ENCODE data around the gene SCN2B. TPM values are rescaled to one million over a fixed set of nuclear protein-coding genes. Genes with fewer than 3 reads are reported as not detected.

SCN2B gene
- total and polyA plus RNA-seq, 2 of the 4 experiments (the other 2 are of a cell fraction), result under 0.01 to 0.05 TPM

DNA sequence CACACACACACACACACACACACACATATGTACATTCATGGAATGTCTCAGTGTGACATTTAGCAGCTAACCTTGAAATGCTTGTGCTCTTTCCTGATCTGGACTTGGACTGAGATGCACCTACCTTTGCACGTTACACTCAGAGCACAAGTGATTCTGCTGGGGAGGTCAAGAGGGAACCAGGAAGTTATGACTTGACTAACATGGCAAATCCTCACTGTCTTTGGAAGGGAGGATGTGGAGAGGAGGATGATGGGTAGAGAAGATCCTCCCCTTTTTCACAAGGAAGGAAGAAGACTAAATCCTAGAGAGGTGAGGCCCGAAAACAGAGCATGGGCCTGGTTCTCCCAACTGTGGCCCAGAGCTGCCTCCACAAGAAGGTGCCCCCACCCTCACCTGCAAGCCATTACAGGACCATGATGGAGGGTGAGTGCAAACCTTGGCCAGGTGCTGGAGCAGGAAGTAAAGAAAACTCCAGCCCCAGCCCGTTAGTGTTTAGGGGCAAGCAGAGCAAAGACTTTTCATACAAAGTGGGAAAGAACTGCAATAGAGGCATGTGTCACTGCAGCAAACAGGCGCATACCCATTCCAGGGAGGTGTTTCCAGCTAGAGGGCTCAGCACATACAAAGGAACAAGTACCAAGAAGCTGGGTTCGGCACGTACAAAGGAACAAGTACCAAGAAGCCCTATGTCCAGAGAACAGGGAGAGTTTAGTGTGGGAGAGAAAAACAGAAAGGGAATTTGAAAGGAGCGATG lies 50.2 kb downstream of the SCN2B start:
- ChIA-PET POLR2A (ENCODE audit: unreplicated experiment) (no interaction called here), CTCF (no interaction called here)
- Histone ChIP-seq H2AK9ac (replicated peaks; ENCODE audit: low read depth, low read length, poor library complexity) (no peak overlapping the region), H2BK5ac (ENCODE audit: low read depth, low read length, poor library complexity, severe bottlenecking) (no peak overlapping the region), H3K4me3 (ENCODE audit: insufficient read depth, low read depth, low read length) (no peak overlapping the region), H4K5ac (ENCODE audit: low read depth, low read length) (no peak overlapping the region), H2BK15ac (ENCODE audit: low read depth, low read length) (no peak overlapping the region), H3K4ac (ENCODE audit: low read depth, low read length) (no peak overlapping the region), H3K23ac (ENCODE audit: low read depth, low read length) (no peak overlapping the region), H3K4me2 (ENCODE audit: low read depth, low read length) (no peak overlapping the region), H2AK5ac (ENCODE audit: low read depth, low read length) (no peak overlapping the region), H4K8ac (ENCODE audit: low read depth in 2 of 2, low read length in 2 of 2) (no peak overlapping the region), H3K9me3 (ENCODE audit: control insufficient read depth, insufficient read depth, low read length) (no peaks in the 10 kb centered on the region), H3K9ac (ENCODE audit: low read depth, low read length) (no peak overlapping the region), H3K56ac (ENCODE audit: extremely low read depth, insufficient read depth, low read length) (no peak overlapping the region), H3K27ac (ENCODE audit: insufficient read depth, low read length) (no peak overlapping the region), H2BK120ac (ENCODE audit: low read depth, low read length) (no peak overlapping the region), H3K36me3 (ENCODE audit: control insufficient read depth, insufficient read depth, low read length) (no peaks in the 10 kb centered on the region), H3K4me1 (ENCODE audit: control insufficient read depth, insufficient read depth, low read length) (no peaks in the 10 kb centered on the region), H4K91ac (ENCODE audit: insufficient read depth, low read depth, low read length) (no peak overlapping the region), H4K20me1 (ENCODE audit: insufficient read depth, low read length) (no peaks in the 10 kb centered on the region), H2BK20ac (ENCODE audit: low read depth, low read length) (no peak overlapping the region), H3K9me1 (ENCODE audit: insufficient read depth, low read length) (no peaks in the 10 kb centered on the region), H3K79me1 (ENCODE audit: low read depth in 1 of 2, low read length in 2 of 2) (no peaks in the 10 kb centered on the region), H3K14ac (replicated peaks; ENCODE audit: low read depth, low read length) (no peak overlapping the region), H3K27me3 (ENCODE audit: control insufficient read depth, insufficient read depth, low read length) (no peaks in the 10 kb centered on the region; the same call in 1 of the 2 replicates), H2AFZ (replicated peaks; ENCODE audit: low read length, poor library complexity) (no peak overlapping the region), H3K18ac (ENCODE audit: low read depth, low read length) (no peak overlapping the region)
- intact Hi-C loops (cut with micrococcal nuclease) (no loop called here), dilution Hi-C loops (cut with HindIII; ENCODE audit: low sequenced_read_pairs, unreplicated experiment) (no loop called here), in situ Hi-C loops (cut with MboI; ENCODE audit: low sequenced_read_pairs) (no loop called here)
- no peak for DNase-seq
- WGBS, 2 experiments (ENCODE audit: extremely low coverage in 2 of 2, insufficient read length in 1 of 2), result 100% methylated on average over 1 of the region's 7 CpGs; no CpG with 5 or more reads in 1 of the 2 experiments
- TF ChIP-seq MAZ (IDR thresholded peaks at IDR 0.05; ENCODE audit: borderline replicate concordance, low read depth, low read length) (no peak), MXI1 (IDR thresholded peaks at IDR 0.05; ENCODE audit: borderline replicate concordance, low read depth, low read length) (no peak), RAD21 (IDR thresholded peaks at IDR 0.05; ENCODE audit: low read length) (no peak), BHLHE40 (IDR thresholded peaks at IDR 0.05; ENCODE audit: low read depth, low read length) (no peak), RFX5 (IDR thresholded peaks at IDR 0.05; ENCODE audit: low read depth, low read length) (no peak), RCOR1 (IDR thresholded peaks at IDR 0.05; ENCODE audit: insufficient replicate concordance, low read length) (no peak), MAFK (IDR thresholded peaks at IDR 0.05; ENCODE audit: low read depth, low read length) (no peak), NFE2L2 (IDR thresholded peaks at IDR 0.05; ENCODE audit: low read depth, low read length) (no peak), SMC3 (IDR thresholded peaks at IDR 0.05; ENCODE audit: low read depth, low read length) (no peak), CEBPB (IDR thresholded peaks at IDR 0.05; ENCODE audit: low read depth, low read length) (no peak)
- TF ChIP-seq, protein P1, sequence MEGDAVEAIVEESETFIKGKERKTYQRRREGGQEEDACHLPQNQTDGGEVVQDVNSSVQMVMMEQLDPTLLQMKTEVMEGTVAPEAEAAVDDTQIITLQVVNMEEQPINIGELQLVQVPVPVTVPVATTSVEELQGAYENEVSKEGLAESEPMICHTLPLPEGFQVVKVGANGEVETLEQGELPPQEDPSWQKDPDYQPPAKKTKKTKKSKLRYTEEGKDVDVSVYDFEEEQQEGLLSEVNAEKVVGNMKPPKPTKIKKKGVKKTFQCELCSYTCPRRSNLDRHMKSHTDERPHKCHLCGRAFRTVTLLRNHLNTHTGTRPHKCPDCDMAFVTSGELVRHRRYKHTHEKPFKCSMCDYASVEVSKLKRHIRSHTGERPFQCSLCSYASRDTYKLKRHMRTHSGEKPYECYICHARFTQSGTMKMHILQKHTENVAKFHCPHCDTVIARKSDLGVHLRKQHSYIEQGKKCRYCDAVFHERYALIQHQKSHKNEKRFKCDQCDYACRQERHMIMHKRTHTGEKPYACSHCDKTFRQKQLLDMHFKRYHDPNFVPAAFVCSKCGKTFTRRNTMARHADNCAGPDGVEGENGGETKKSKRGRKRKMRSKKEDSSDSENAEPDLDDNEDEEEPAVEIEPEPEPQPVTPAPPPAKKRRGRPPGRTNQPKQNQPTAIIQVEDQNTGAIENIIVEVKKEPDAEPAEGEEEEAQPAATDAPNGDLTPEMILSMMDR (conservative IDR thresholded peaks at IDR 0.05; ENCODE audit: low read depth, low read length), result no peak
- TF ChIP-seq, protein P2, sequence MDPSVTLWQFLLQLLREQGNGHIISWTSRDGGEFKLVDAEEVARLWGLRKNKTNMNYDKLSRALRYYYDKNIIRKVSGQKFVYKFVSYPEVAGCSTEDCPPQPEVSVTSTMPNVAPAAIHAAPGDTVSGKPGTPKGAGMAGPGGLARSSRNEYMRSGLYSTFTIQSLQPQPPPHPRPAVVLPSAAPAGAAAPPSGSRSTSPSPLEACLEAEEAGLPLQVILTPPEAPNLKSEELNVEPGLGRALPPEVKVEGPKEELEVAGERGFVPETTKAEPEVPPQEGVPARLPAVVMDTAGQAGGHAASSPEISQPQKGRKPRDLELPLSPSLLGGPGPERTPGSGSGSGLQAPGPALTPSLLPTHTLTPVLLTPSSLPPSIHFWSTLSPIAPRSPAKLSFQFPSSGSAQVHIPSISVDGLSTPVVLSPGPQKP (IDR thresholded peaks at IDR 0.05; ENCODE audit: borderline replicate concordance, low read depth, low read length), result no peak
- TF ChIP-seq, protein P3, sequence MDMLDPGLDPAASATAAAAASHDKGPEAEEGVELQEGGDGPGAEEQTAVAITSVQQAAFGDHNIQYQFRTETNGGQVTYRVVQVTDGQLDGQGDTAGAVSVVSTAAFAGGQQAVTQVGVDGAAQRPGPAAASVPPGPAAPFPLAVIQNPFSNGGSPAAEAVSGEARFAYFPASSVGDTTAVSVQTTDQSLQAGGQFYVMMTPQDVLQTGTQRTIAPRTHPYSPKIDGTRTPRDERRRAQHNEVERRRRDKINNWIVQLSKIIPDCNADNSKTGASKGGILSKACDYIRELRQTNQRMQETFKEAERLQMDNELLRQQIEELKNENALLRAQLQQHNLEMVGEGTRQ (IDR thresholded peaks at IDR 0.05; ENCODE audit: low read depth, low read length), result no peak
- BruUV-seq (replicated peaks), result no TSS peak
- no peak for ATAC-seq (ENCODE audit: low read depth)

All from IMR-90 (cell line).